Measurements from ENCODE around the gene RASSF8. TPM values are rescaled to one million over a fixed set of nuclear protein-coding genes. Genes with fewer than 3 reads are reported as not detected.

RASSF8 gene
- total and polyA plus RNA-seq, 2 of the 8 experiments (the other 6 are each of a cell fraction or from before 2014, with no cell fraction given) = 6.4 to 46.7 TPM

DNA sequence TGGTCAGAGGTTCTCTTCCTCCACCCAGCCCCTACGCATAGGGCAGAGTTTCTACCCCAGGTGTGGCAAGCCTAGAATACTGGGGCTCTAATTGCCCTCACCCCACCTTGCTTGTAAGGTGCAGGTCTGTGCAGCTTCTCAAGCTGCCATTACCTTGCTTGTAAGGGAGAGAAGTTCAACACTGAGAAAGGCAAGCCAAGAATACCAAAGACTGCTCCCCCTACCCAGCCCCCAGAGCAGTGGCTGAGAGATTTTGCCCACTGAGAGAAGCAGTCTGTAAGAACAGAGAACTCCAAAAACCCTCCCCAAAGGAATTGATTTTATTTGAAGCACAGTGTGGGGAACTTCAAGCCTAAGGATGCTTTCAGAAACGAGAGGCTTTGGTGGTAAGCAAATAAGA, 63.1 kb downstream of the RASSF8 start (continued):
- TF ChIP-seq, protein P1, sequence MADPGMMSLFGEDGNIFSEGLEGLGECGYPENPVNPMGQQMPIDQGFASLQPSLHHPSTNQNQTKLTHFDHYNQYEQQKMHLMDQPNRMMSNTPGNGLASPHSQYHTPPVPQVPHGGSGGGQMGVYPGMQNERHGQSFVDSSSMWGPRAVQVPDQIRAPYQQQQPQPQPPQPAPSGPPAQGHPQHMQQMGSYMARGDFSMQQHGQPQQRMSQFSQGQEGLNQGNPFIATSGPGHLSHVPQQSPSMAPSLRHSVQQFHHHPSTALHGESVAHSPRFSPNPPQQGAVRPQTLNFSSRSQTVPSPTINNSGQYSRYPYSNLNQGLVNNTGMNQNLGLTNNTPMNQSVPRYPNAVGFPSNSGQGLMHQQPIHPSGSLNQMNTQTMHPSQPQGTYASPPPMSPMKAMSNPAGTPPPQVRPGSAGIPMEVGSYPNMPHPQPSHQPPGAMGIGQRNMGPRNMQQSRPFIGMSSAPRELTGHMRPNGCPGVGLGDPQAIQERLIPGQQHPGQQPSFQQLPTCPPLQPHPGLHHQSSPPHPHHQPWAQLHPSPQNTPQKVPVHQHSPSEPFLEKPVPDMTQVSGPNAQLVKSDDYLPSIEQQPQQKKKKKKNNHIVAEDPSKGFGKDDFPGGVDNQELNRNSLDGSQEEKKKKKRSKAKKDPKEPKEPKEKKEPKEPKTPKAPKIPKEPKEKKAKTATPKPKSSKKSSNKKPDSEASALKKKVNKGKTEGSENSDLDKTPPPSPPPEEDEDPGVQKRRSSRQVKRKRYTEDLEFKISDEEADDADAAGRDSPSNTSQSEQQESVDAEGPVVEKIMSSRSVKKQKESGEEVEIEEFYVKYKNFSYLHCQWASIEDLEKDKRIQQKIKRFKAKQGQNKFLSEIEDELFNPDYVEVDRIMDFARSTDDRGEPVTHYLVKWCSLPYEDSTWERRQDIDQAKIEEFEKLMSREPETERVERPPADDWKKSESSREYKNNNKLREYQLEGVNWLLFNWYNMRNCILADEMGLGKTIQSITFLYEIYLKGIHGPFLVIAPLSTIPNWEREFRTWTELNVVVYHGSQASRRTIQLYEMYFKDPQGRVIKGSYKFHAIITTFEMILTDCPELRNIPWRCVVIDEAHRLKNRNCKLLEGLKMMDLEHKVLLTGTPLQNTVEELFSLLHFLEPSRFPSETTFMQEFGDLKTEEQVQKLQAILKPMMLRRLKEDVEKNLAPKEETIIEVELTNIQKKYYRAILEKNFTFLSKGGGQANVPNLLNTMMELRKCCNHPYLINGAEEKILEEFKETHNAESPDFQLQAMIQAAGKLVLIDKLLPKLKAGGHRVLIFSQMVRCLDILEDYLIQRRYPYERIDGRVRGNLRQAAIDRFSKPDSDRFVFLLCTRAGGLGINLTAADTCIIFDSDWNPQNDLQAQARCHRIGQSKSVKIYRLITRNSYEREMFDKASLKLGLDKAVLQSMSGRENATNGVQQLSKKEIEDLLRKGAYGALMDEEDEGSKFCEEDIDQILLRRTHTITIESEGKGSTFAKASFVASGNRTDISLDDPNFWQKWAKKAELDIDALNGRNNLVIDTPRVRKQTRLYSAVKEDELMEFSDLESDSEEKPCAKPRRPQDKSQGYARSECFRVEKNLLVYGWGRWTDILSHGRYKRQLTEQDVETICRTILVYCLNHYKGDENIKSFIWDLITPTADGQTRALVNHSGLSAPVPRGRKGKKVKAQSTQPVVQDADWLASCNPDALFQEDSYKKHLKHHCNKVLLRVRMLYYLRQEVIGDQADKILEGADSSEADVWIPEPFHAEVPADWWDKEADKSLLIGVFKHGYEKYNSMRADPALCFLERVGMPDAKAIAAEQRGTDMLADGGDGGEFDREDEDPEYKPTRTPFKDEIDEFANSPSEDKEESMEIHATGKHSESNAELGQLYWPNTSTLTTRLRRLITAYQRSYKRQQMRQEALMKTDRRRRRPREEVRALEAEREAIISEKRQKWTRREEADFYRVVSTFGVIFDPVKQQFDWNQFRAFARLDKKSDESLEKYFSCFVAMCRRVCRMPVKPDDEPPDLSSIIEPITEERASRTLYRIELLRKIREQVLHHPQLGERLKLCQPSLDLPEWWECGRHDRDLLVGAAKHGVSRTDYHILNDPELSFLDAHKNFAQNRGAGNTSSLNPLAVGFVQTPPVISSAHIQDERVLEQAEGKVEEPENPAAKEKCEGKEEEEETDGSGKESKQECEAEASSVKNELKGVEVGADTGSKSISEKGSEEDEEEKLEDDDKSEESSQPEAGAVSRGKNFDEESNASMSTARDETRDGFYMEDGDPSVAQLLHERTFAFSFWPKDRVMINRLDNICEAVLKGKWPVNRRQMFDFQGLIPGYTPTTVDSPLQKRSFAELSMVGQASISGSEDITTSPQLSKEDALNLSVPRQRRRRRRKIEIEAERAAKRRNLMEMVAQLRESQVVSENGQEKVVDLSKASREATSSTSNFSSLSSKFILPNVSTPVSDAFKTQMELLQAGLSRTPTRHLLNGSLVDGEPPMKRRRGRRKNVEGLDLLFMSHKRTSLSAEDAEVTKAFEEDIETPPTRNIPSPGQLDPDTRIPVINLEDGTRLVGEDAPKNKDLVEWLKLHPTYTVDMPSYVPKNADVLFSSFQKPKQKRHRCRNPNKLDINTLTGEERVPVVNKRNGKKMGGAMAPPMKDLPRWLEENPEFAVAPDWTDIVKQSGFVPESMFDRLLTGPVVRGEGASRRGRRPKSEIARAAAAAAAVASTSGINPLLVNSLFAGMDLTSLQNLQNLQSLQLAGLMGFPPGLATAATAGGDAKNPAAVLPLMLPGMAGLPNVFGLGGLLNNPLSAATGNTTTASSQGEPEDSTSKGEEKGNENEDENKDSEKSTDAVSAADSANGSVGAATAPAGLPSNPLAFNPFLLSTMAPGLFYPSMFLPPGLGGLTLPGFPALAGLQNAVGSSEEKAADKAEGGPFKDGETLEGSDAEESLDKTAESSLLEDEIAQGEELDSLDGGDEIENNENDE (IDR thresholded peaks at IDR 0.05; ENCODE audit: insufficient replicate concordance, low read length) = no peak
- no peak for TF ChIP-seq EZH2 (IDR thresholded peaks at IDR 0.05; ENCODE audit: low read depth, low read length, severe bottlenecking)
- no peak for TF ChIP-seq SAP30 (IDR thresholded peaks at IDR 0.05; ENCODE audit: insufficient read depth, insufficient replicate concordance, low read length)
- TF ChIP-seq RBBP5 (IDR thresholded peaks at IDR 0.05; ENCODE audit: borderline replicate concordance, low read depth, low read length) = no peak
- no peak for TF ChIP-seq KDM1A (IDR thresholded peaks at IDR 0.05; ENCODE audit: borderline replicate concordance, low read length)
- TF ChIP-seq EGR1 (IDR thresholded peaks at IDR 0.05; ENCODE audit: borderline replicate concordance, low read depth, low read length) = no peak
- no peak for TF ChIP-seq ZNF274 (IDR thresholded peaks at IDR 0.05; ENCODE audit: borderline replicate concordance, extremely low read depth, low read length)
- TF ChIP-seq GTF2F1 (IDR thresholded peaks at IDR 0.05; ENCODE audit: borderline replicate concordance, low read depth, low read length) = no peak
- TF ChIP-seq KDM5A (IDR thresholded peaks at IDR 0.05; ENCODE audit: low read length) = no peak
- TF ChIP-seq, protein P2, sequence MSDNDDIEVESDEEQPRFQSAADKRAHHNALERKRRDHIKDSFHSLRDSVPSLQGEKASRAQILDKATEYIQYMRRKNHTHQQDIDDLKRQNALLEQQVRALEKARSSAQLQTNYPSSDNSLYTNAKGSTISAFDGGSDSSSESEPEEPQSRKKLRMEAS (IDR thresholded peaks at IDR 0.05) = no peak
- no peak for TF ChIP-seq SIN3A (conservative IDR thresholded peaks at IDR 0.05 in 1 of 2, IDR thresholded peaks at IDR 0.05 in 1 of 2; ENCODE audit: low read depth in 1 of 2, low read length in 2 of 2)
